BLaER1 (cell line): Measurements from ENCODE around the gene API5.
A peak's percentile ranks its signal among the peaks of the same experiment; 100 is the strongest.
"Not testable (repeated sequence)": the region's sequence is repeated elsewhere in the genome, so short reads cannot be mapped to it uniquely, and the experiment has no call there.

Experiments used
- H3K27ac ChIP-seq: shearing (Covaris generic); formaldehyde crosslinking; 2 replicates; pipeline ENCODE4 v1.8.1; 2022
- H3K27me3 ChIP-seq: shearing (Covaris generic); formaldehyde crosslinking; 2 replicates; pipeline ENCODE4 v1.8.1; 2022
- H3K36me3 ChIP-seq: shearing (Covaris generic); formaldehyde crosslinking; 2 replicates; pipeline ENCODE4 v1.8.1; 2022
- H3K4me1 ChIP-seq: shearing (Covaris generic); formaldehyde crosslinking; 2 replicates; pipeline ENCODE4 v1.8.1; 2022
- H3K4me2 ChIP-seq: shearing (Covaris generic); formaldehyde crosslinking; 2 replicates; pipeline ENCODE4 v1.8.1; 2022
- H3K4me3 ChIP-seq: shearing (Covaris generic); formaldehyde crosslinking; 2 replicates; pipeline ENCODE4 v1.8.1; 2022
- H3K9ac ChIP-seq: shearing (Covaris generic); formaldehyde crosslinking; 2 replicates; pipeline ENCODE4 v1.8.1; 2022
- H3K9me3 ChIP-seq: shearing (Covaris generic); formaldehyde crosslinking; 2 replicates; pipeline ENCODE4 v1.8.1; 2022
- H4K20me1 ChIP-seq: shearing (Covaris generic); formaldehyde crosslinking; 2 replicates; pipeline ENCODE4 v1.8.1; 2022
- Cebpa-rat ChIP-seq: shearing (Covaris generic); IDR thresholded peaks from 2 replicates; pipeline ENCODE4 v1.8.1; 2022

API5 gene

DNA sequence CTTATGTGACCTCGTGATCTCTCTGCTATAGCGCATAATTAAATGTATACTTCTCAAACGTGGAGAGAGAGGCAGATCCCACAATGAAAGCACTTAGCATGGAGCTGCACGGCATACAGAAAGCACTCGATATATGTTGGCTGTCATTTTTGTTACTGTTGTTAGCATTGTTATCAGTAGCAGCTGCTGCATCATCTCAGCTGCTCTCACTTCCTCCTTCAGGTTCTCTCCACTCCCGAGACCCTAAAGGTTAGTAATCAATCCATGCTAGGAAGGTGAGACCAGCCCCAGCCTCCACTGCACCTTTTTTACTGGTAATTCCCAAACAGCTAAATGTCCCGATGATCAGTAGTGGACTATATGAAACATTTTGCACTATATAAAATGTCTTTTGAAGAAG lies 13.4 kb upstream of the API5 start:
- H3K27me3 ChIP-seq: no peaks in the 10 kb centered on the region
- no peaks in the 10 kb centered on the region for H4K20me1 ChIP-seq
- no peak overlapping the region for H3K27ac ChIP-seq
- H3K36me3 ChIP-seq: no peaks in the 10 kb centered on the region
- H3K4me3 ChIP-seq: no peak overlapping the region
- no peak overlapping the region for H3K4me2 ChIP-seq
- no peak for TF ChIP-seq Cebpa-rat
- no peaks in the 10 kb centered on the region for H3K4me1 ChIP-seq
- no peak overlapping the region for H3K9ac ChIP-seq
- H3K9me3 ChIP-seq: peaks cover 5% of the 10 kb centered on the region; the same call in 1 of the 2 replicates

GRCh38 chr11:43315966-43316365 lies 4.2 kb downstream of the API5 start:
- Histone ChIP-seq H3K4me2 (peak overlapping the region; percentile 12), H3K4me3 (no peak overlapping the region), H3K9ac (no peak overlapping the region), H3K36me3 (peaks cover 36% of the 10 kb centered on the region), H4K20me1 (peaks cover 92% of the 10 kb centered on the region), H3K4me1 (peaks cover 37% of the 10 kb centered on the region), H3K27ac (no peak overlapping the region), H3K9me3 (no peaks in the 10 kb centered on the region), H3K27me3 (no peaks in the 10 kb centered on the region)
- TF ChIP-seq Cebpa-rat: no peak

DNA sequence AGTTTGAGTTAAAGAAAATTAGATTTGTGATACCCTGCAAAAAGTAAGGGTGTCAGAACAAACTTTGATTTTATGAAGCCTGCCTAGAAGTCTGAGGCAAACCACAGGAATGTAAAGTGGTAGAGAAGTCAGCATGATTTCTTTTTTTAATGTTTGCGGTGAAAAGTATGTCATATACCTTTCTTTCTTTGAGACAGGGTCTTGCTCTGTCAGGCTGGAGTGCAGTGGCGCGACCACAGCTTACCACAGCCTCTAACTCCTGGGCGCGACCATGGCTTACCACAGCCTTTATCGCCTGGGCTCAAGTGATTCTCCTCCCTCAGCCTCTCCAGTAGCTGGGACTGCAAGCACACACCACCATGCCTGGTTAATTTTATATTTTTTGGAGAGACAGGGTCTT lies 4.7 kb downstream of the API5 start:
- Histone ChIP-seq H3K4me1 (peaks cover 37% of the 10 kb centered on the region), H3K27ac (no peak overlapping the region), H3K36me3 (peaks cover 41% of the 10 kb centered on the region), H3K9me3 (no peaks in the 10 kb centered on the region), H3K4me3 (no peak overlapping the region), H3K27me3 (no peaks in the 10 kb centered on the region), H3K9ac (no peak overlapping the region), H3K4me2 (peak overlapping the region; percentile 12), H4K20me1 (peaks cover 93% of the 10 kb centered on the region)
- TF ChIP-seq Cebpa-rat: no peak

DNA sequence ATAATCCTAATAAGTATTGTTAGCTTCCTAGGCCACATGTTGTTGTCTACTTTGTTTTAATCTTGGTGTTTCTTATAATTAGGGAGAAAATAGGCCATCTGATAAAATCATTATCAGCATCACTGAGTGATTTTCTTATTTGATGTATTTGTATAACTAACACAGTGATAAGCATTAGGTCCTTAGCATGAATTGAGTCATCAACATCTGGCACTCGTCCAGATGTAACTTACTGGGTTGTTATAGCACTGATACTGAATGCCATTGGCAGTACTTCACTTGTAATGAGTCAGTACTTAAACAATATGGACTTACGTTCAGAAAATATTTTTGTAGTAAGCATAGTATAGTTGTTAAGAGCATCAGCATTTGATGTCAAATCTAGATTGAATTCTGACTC lies 16.2 kb downstream of the API5 start:
- H3K9ac ChIP-seq: no peak overlapping the region
- H3K9me3 ChIP-seq: no peaks in the 10 kb centered on the region
- TF ChIP-seq Cebpa-rat: no peak
- H3K4me1 ChIP-seq: no peaks in the 10 kb centered on the region
- H4K20me1 ChIP-seq: peaks cover 33% of the 10 kb centered on the region
- peaks cover 99% of the 10 kb centered on the region for H3K36me3 ChIP-seq
- H3K27ac ChIP-seq: no peak overlapping the region
- H3K4me2 ChIP-seq: no peak overlapping the region
- H3K27me3 ChIP-seq: no peaks in the 10 kb centered on the region
- no peak overlapping the region for H3K4me3 ChIP-seq

GRCh38 chr11:43328482-43328881 lies 16.7 kb downstream of the API5 start:
- no peaks in the 10 kb centered on the region for H3K27me3 ChIP-seq
- no peaks in the 10 kb centered on the region for H3K4me1 ChIP-seq
- peaks cover 33% of the 10 kb centered on the region for H4K20me1 ChIP-seq
- H3K27ac ChIP-seq: no peak overlapping the region
- no peak overlapping the region for H3K4me2 ChIP-seq
- TF ChIP-seq Cebpa-rat: no peak
- no peak overlapping the region for H3K9ac ChIP-seq
- no peak overlapping the region for H3K4me3 ChIP-seq
- no peaks in the 10 kb centered on the region for H3K9me3 ChIP-seq
- peaks cover 99% of the 10 kb centered on the region for H3K36me3 ChIP-seq

- H4K20me1 ChIP-seq: no peaks in the 10 kb centered on the region
- H3K27me3 ChIP-seq: no peaks in the 10 kb centered on the region
- no peak overlapping the region for H3K27ac ChIP-seq
- no peak for TF ChIP-seq Cebpa-rat
- no peak overlapping the region for H3K4me2 ChIP-seq
- no peaks in the 10 kb centered on the region for H3K4me1 ChIP-seq
- no peak overlapping the region for H3K9ac ChIP-seq
- peaks cover 63% of the 10 kb centered on the region for H3K36me3 ChIP-seq
- 0 out of 2 replicates have a peak, but pooled peaks cover 5% of the 10 kb centered on the region for H3K9me3 ChIP-seq
- H3K4me3 ChIP-seq: no peak overlapping the region
Measured at GRCh38 chr11:43341159-43341558, 29.4 kb downstream of the API5 start.

GRCh38 chr11:43351426-43351825 lies 39.6 kb downstream of the API5 start:
- not testable (repeated sequence) for H3K27me3 ChIP-seq, H3K4me3 ChIP-seq, H3K36me3 ChIP-seq, H3K27ac ChIP-seq, H3K9ac ChIP-seq, H3K4me2 ChIP-seq, H3K4me1 ChIP-seq, H4K20me1 ChIP-seq, H3K9me3 ChIP-seq

DNA sequence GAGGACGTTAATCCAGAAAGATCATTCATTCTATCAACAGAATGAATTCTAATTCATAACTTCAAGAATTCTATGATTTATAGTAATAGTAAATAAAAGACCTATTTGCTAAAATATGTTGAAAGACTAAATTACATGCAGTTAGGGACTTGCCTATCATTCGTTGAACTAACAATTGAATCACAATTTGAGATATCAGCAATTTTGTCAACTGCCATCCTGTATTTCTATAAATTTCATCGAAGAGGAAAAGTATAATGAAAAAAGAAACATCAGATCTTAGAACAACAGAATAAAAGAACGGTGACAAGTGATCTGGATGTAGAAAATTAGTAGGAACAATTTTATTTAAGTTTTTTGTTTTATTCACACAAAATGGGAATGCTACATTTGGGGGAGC lies 42.5 kb downstream of the API5 start:
- H3K27ac ChIP-seq: no peak overlapping the region
- H3K9ac ChIP-seq: no peak overlapping the region
- H4K20me1 ChIP-seq: no peaks in the 10 kb centered on the region; the same call in 1 of the 2 replicates
- no peaks in the 10 kb centered on the region for H3K36me3 ChIP-seq
- H3K4me3 ChIP-seq: no peak overlapping the region
- no peak overlapping the region for H3K4me2 ChIP-seq
- no peaks in the 10 kb centered on the region for H3K27me3 ChIP-seq
- no peak for TF ChIP-seq Cebpa-rat
- peaks cover 8% of the 10 kb centered on the region for H3K4me1 ChIP-seq
- no peaks in the 10 kb centered on the region for H3K9me3 ChIP-seq

DNA sequence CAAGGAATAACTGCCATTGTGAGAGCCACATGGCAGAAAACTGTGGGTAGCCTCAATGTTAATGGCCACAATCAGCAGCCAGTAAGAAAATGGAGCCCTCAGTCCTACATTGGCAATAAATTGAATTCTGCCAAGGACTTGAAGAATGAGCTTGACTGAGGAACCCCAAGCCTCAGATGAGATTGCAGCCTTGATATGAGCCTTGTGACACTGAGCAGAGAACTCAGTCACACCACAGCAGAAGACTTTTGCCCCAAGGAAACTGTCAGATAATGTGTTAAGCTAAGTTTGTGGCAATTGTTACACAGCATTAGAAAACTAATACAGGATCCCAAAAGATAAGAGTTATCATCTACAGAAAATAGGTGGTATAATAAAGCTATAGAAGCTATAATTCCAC lies 44.5 kb downstream of the API5 start:
- H3K9ac ChIP-seq: no peak overlapping the region
- no peaks in the 10 kb centered on the region for H3K36me3 ChIP-seq
- no peak overlapping the region for H3K4me2 ChIP-seq
- H3K9me3 ChIP-seq: no peaks in the 10 kb centered on the region
- peaks cover 18% of the 10 kb centered on the region for H4K20me1 ChIP-seq
- H3K4me3 ChIP-seq: no peak overlapping the region
- no peak overlapping the region for H3K27ac ChIP-seq
- H3K27me3 ChIP-seq: no peaks in the 10 kb centered on the region
- TF ChIP-seq Cebpa-rat: no peak
- peaks cover 24% of the 10 kb centered on the region for H3K4me1 ChIP-seq

GRCh38 chr11:43358279-43358800 lies 46.5 kb downstream of the API5 start:
- Histone ChIP-seq H3K4me2 (peak overlapping the region; percentile 80), H4K20me1 (peaks cover 38% of the 10 kb centered on the region), H3K27ac (peak overlapping the region; percentile 98), H3K27me3 (no peaks in the 10 kb centered on the region), H3K36me3 (peaks cover 13% of the 10 kb centered on the region), H3K9me3 (no peaks in the 10 kb centered on the region), H3K9ac (peak overlapping the region; percentile 98), H3K4me3 (peak overlapping the region; percentile 90), H3K4me1 (peaks cover 25% of the 10 kb centered on the region)
- no peak for TF ChIP-seq Cebpa-rat

DNA sequence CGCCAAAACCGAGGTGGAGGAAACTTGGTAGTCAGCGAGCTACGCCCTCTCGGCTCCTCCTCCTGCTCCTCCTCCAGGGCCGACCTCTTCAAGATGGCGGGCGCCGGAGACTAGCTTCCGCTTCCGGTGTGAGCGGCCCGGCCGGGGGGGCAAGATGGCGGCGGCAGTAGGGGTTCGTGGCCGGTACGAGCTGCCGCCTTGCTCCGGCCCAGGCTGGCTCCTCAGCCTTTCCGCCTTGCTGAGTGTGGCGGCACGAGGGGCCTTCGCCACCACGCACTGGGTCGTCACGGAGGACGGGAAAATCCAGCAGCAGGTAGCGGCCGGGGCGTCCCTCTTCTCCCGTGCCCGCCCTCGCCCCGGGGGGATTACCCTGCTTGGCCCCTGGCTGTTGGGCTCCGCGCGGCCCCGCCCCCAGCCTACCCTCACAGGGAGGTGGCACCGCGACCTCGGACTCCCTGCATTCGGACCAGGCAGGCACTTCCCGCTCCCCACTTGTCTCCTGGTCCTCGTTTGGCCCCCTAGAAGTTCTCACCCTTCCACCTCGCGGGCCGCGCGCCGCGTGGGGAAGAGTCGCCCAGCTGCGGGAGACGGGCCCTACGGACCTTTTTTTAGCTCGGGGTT lies 47.1 kb downstream of the API5 start, which contains the start of gene TTC17:
TTC17 (plus strand) TSS at position 120 of the 621 bp plus-strand sequence; CDS start at position 155, 35 bp downstream.
- no peak for TF ChIP-seq Cebpa-rat
- no peaks in the 10 kb centered on the region for H3K9me3 ChIP-seq

More for the DNA sequence above, 47.1 kb downstream of the API5 start, which contains the start of gene TTC17:
- H3K27ac ChIP-seq: peak within 1 kb of the TSS; percentile 98
- H4K20me1 ChIP-seq: peaks cover 43% of the 10 kb centered on the region
- peaks cover 25% of the 10 kb centered on the region for H3K4me1 ChIP-seq
- H3K4me3 ChIP-seq: peak within 1 kb of the TSS; percentile 90
- H3K27me3 ChIP-seq: no peaks in the 10 kb centered on the region
- H3K36me3 ChIP-seq: peaks cover 19% of the 10 kb centered on the region
- peak within 1 kb of the TSS; percentile 85 for H3K4me2 ChIP-seq
- H3K9ac ChIP-seq: peak within 1 kb of the TSS; percentile 98
